Naive thymus-derived CD8-positive, alpha-beta T cell (primary cell): ENCODE results near the gene GABBR1. TPM values are rescaled to one million over a fixed set of nuclear protein-coding genes. Genes with fewer than 3 reads are reported as not detected.

Experiments
- ATAC-seq, 2 donors: fragments of 150-1000 bp; cut with Tn5 transposase in 1 of 2; sonication (Bioruptor Pico), chemical (Tn5 transposase) in 1 of 2; 1 replicate in 1 of 2; 2 replicates in 1 of 2; pipeline ENCODE4 v1.10.0; 2021; ENCODE audit warnings: mild to moderate bottlenecking in 2 of 2, moderate library complexity in 2 of 2
- POLR2A ChIA-PET: fragments of 350-600 bp; sonication (Branson Sonifier 250); formaldehyde crosslinking; loops from one replicate; lab custom pipeline; 2021; ENCODE audit warnings: antibody characterized with exemption; lab: Charles Lee
- DNase-seq, 10 donors: peaks; one replicate each; pipeline versions ENCODE4 v3.0.0 to v3.0.0-alpha.2; 2020 to 2022
- H3K27ac Mint-ChIP-seq, 10 donors: one replicate each; pipeline ENCODE4 v1.8.0; 2020 to 2022; ENCODE audit warnings: mild to moderate bottlenecking in 10 of 10, mixed read lengths in 10 of 10, moderate library complexity in 4 of 10, inconsistent platforms in 1 of 10
- H3K27me3 Mint-ChIP-seq, 5 donors: one replicate each; pipeline ENCODE4 v1.8.0; 2021 to 2022; ENCODE audit warnings: mixed read lengths in 5 of 5
- H3K36me3 Mint-ChIP-seq, 3 donors: one replicate each; pipeline ENCODE4 v1.8.0; 2020 to 2022; ENCODE audit warnings: mixed read lengths in 3 of 3, mild to moderate bottlenecking in 2 of 3, inconsistent platforms in 1 of 3
- H3K4me1 Mint-ChIP-seq, 4 donors: one replicate each; pipeline ENCODE4 v1.8.0; 2021 to 2022; ENCODE audit warnings: mixed read lengths in 4 of 4
- H3K4me3 Mint-ChIP-seq, 10 donors: one replicate each; pipeline ENCODE4 v1.8.0; 2020 to 2022; ENCODE audit warnings: mild to moderate bottlenecking in 10 of 10, mixed read lengths in 10 of 10, moderate library complexity in 6 of 10, inconsistent platforms in 1 of 10
- H3K9me3 Mint-ChIP-seq, 9 donors: one replicate each; pipeline ENCODE4 v1.8.0; 2020 to 2022; ENCODE audit warnings: mixed read lengths in 9 of 9, mild to moderate bottlenecking in 3 of 9, inconsistent platforms in 1 of 9, moderate library complexity in 1 of 9
- polyA plus RNA-seq, 3 donors: library from polyadenylated mRNA; unstranded; fragments of 300-500 nt; fragmentation: Illumina TruSeq; gene quantifications; one replicate each; pipeline ENCODE4 v1.2.3, GENCODE V29; 2021
- total RNA-seq, 8 experiments: library from RNA in 2 of 8; stranded (reverse) in 2 of 8; gene quantifications; one replicate each; pipeline ENCODE4 v1.2.3 and lab custom pipeline; 2021 to 2026

The GABBR1 gene
- total and polyA plus RNA-seq, 5 experiments from 2014 or later: 0.46 to 36.4 (median 0.92) TPM

GRCh38 chr6:29528300-29528931 is 104.6 kb downstream of the GABBR1 start:
- no peaks in the 10 kb centered on the region for H3K36me3 Mint-ChIP-seq
- POLR2A ChIA-PET: no interaction called here
- no peak overlapping the region for H3K4me3 Mint-ChIP-seq
- peaks cover 0 to 3% (median 0%) of the 10 kb centered on the region in 9 donors for H3K9me3 Mint-ChIP-seq
- H3K27ac Mint-ChIP-seq: no peak overlapping the region
- peaks cover 11 to 34% (median 16%) of the 10 kb centered on the region in 5 donors for H3K27me3 Mint-ChIP-seq
- ATAC-seq (no peak), DNase-seq (no peak)
- peaks cover 0 to 3% (median 0%) of the 10 kb centered on the region in 4 donors for H3K4me1 Mint-ChIP-seq

GRCh38 chr6:29527564-29527963 is 105.4 kb downstream of the GABBR1 start:
- ATAC-seq: no peak
- H3K9me3 Mint-ChIP-seq: peaks cover 0 to 3% (median 0%) of the 10 kb centered on the region in 9 donors
- H3K36me3 Mint-ChIP-seq: no peaks in the 10 kb centered on the region

GRCh38 chr6:29527126-29527525 is 105.9 kb downstream of the GABBR1 start:
- POLR2A ChIA-PET: no interaction called here
- H3K9me3 Mint-ChIP-seq: peaks cover 0 to 3% (median 0%) of the 10 kb centered on the region in 9 donors
- H3K27ac Mint-ChIP-seq: no peak overlapping the region
- ATAC-seq (no peak), DNase-seq (no peak)
- peaks cover 11 to 36% (median 17%) of the 10 kb centered on the region in 5 donors for H3K27me3 Mint-ChIP-seq
- no peak overlapping the region for H3K4me3 Mint-ChIP-seq
- peaks cover 0 to 3% (median 0%) of the 10 kb centered on the region in 4 donors for H3K4me1 Mint-ChIP-seq
- H3K36me3 Mint-ChIP-seq: no peaks in the 10 kb centered on the region

More at GRCh38 chr6:29527564-29527963, 105.4 kb downstream of the GABBR1 start:
- no peak for DNase-seq
- Mint-ChIP-seq H3K4me1 (peaks cover 0 to 3% (median 0%) of the 10 kb centered on the region in 4 donors), H3K4me3 (no peak overlapping the region), H3K27me3 (peaks cover 11 to 36% (median 17%) of the 10 kb centered on the region in 5 donors), H3K27ac (no peak overlapping the region)
- POLR2A ChIA-PET: no interaction called here

GRCh38 chr6:29525311-29525639 is 107.7 kb downstream of the GABBR1 start:
- Mint-ChIP-seq H3K36me3 (no peaks in the 10 kb centered on the region), H3K4me1 (peaks cover 0 to 3% (median 0%) of the 10 kb centered on the region in 4 donors), H3K9me3 (peaks cover 0 to 3% (median 0%) of the 10 kb centered on the region in 9 donors), H3K27ac (no peak overlapping the region), H3K27me3 (peaks cover 12 to 45% (median 24%) of the 10 kb centered on the region in 5 donors), H3K4me3 (no peak overlapping the region)
- DNase-seq (no peak), ATAC-seq (no peak)
- POLR2A ChIA-PET: no interaction called here

- no peak for DNase-seq
- H3K27ac Mint-ChIP-seq: no peak overlapping the region
- POLR2A ChIA-PET: no interaction called here
- no peak for ATAC-seq
- H3K27me3 Mint-ChIP-seq: peaks cover 12 to 45% (median 27%) of the 10 kb centered on the region in 5 donors
- no peak overlapping the region for H3K4me3 Mint-ChIP-seq
- H3K36me3 Mint-ChIP-seq: no peaks in the 10 kb centered on the region
- H3K4me1 Mint-ChIP-seq: peaks cover 0 to 3% (median 0%) of the 10 kb centered on the region in 4 donors
- peaks cover 0 to 3% (median 0%) of the 10 kb centered on the region in 9 donors for H3K9me3 Mint-ChIP-seq
Observed at GRCh38 chr6:29524444-29525310, 108.3 kb downstream of the GABBR1 start.

GRCh38 chr6:29524044-29524443 is 108.9 kb downstream of the GABBR1 start:
- DNase-seq (no peak), ATAC-seq (no peak)
- Mint-ChIP-seq H3K4me3 (no peak overlapping the region), H3K27ac (no peak overlapping the region), H3K9me3 (peaks cover 0 to 3% (median 0%) of the 10 kb centered on the region in 9 donors), H3K36me3 (no peaks in the 10 kb centered on the region), H3K4me1 (peaks cover 0 to 3% (median 0%) of the 10 kb centered on the region in 4 donors), H3K27me3 (peaks cover 12 to 43% (median 27%) of the 10 kb centered on the region in 5 donors)
- POLR2A ChIA-PET: no interaction called here

- Mint-ChIP-seq H3K36me3 (no peaks in the 10 kb centered on the region), H3K27ac (no peak overlapping the region), H3K4me3 (no peak overlapping the region), H3K27me3 (peaks cover 12 to 36% (median 24%) of the 10 kb centered on the region in 5 donors), H3K4me1 (peaks cover 0 to 3% (median 0%) of the 10 kb centered on the region in 4 donors), H3K9me3 (no peaks in the 10 kb centered on the region)
- DNase-seq (no peak), ATAC-seq (no peak)
- POLR2A ChIA-PET: no interaction called here
Observed at GRCh38 chr6:29522227-29522626, 110.8 kb downstream of the GABBR1 start.

- POLR2A ChIA-PET: no interaction called here
- Mint-ChIP-seq H3K27ac (no peak overlapping the region), H3K27me3 (peaks cover 12 to 37% (median 21%) of the 10 kb centered on the region in 5 donors), H3K4me3 (no peak overlapping the region), H3K36me3 (no peaks in the 10 kb centered on the region), H3K4me1 (peaks cover 2 to 8% (median 3%) of the 10 kb centered on the region in 4 donors), H3K9me3 (no peaks in the 10 kb centered on the region)
- DNase-seq: no peak
- ATAC-seq: no peak
Observed at GRCh38 chr6:29521006-29521680, 111.8 kb downstream of the GABBR1 start.

- Mint-ChIP-seq H3K9me3 (no peaks in the 10 kb centered on the region), H3K36me3 (no peaks in the 10 kb centered on the region), H3K27ac (no peak overlapping the region), H3K4me1 (peaks cover 3 to 12% (median 7%) of the 10 kb centered on the region in 4 donors), H3K27me3 (peaks cover 5 to 33% (median 20%) of the 10 kb centered on the region in 5 donors), H3K4me3 (no peak overlapping the region)
- ATAC-seq: no peak
- no peak for DNase-seq
- POLR2A ChIA-PET: no interaction called here
Observed at GRCh38 chr6:29520232-29520631, 112.8 kb downstream of the GABBR1 start.

- H3K27me3 Mint-ChIP-seq: peaks cover 11 to 32% (median 19%) of the 10 kb centered on the region in 5 donors
- peak overlapping the region in 1 of 10 donors; percentile 28 for H3K27ac Mint-ChIP-seq
- POLR2A ChIA-PET: no interaction called here
- no peaks in the 10 kb centered on the region for H3K36me3 Mint-ChIP-seq
- ATAC-seq (no peak), DNase-seq (no peak)
- H3K4me3 Mint-ChIP-seq: no peak overlapping the region
- no peaks in the 10 kb centered on the region for H3K9me3 Mint-ChIP-seq
- H3K4me1 Mint-ChIP-seq: peaks cover 3 to 12% (median 7%) of the 10 kb centered on the region in 4 donors
Observed at GRCh38 chr6:29519291-29520010, 113.5 kb downstream of the GABBR1 start.

- H3K27me3 Mint-ChIP-seq: peaks cover 13 to 33% (median 16%) of the 10 kb centered on the region in 5 donors
- DNase-seq: no peak
- POLR2A ChIA-PET: no interaction called here
- no peak overlapping the region for H3K4me3 Mint-ChIP-seq
- H3K4me1 Mint-ChIP-seq: peaks cover 2 to 12% (median 7%) of the 10 kb centered on the region in 4 donors
- peak overlapping the region in 1 of 10 donors; percentile 26 for H3K27ac Mint-ChIP-seq
- H3K36me3 Mint-ChIP-seq: no peaks in the 10 kb centered on the region
- H3K9me3 Mint-ChIP-seq: no peaks in the 10 kb centered on the region
- ATAC-seq: no peak
Observed at GRCh38 chr6:29517728-29518440, 115.1 kb downstream of the GABBR1 start.
